Measurements from ENCODE around the gene KRT9.

Gene KRT9

DNA sequence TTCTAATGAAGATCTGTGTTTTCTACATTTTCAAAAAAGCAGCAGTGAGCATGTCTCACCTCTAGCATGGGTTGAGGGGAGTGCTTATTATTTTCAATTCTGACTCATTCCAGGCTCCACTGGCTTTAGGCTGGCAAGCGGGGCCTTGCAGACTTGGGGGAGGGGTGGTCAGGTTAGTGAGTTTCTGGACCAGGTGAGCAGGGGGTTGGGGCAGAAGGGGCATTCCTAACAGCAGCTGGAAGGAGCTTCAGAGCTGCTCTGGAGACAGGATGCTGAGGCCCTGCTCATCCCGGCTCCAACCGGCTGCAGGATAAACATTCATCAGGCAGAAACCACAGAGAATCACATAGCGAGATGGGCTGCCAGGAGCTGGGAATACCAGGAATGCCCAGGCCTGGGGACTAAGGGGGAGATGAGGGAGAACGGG lies 33.3 kb downstream of the KRT9 start:
- DNase-seq: no peak
- H3K4me1 ChIP-seq: peaks cover 36% of the 10 kb centered on the region
- no peaks in the 10 kb centered on the region for H3K27me3 ChIP-seq
- TF ChIP-seq, protein P1, sequence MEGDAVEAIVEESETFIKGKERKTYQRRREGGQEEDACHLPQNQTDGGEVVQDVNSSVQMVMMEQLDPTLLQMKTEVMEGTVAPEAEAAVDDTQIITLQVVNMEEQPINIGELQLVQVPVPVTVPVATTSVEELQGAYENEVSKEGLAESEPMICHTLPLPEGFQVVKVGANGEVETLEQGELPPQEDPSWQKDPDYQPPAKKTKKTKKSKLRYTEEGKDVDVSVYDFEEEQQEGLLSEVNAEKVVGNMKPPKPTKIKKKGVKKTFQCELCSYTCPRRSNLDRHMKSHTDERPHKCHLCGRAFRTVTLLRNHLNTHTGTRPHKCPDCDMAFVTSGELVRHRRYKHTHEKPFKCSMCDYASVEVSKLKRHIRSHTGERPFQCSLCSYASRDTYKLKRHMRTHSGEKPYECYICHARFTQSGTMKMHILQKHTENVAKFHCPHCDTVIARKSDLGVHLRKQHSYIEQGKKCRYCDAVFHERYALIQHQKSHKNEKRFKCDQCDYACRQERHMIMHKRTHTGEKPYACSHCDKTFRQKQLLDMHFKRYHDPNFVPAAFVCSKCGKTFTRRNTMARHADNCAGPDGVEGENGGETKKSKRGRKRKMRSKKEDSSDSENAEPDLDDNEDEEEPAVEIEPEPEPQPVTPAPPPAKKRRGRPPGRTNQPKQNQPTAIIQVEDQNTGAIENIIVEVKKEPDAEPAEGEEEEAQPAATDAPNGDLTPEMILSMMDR (IDR thresholded peaks at IDR 0.05; ENCODE audit: low read depth, low read length): no peak
- no peaks in the 10 kb centered on the region for H3K9me3 ChIP-seq
- no peaks in the 10 kb centered on the region for H3K36me3 ChIP-seq
- no peak overlapping the region for H3K4me3 ChIP-seq (ENCODE audit: low read depth, low read length)

DNA sequence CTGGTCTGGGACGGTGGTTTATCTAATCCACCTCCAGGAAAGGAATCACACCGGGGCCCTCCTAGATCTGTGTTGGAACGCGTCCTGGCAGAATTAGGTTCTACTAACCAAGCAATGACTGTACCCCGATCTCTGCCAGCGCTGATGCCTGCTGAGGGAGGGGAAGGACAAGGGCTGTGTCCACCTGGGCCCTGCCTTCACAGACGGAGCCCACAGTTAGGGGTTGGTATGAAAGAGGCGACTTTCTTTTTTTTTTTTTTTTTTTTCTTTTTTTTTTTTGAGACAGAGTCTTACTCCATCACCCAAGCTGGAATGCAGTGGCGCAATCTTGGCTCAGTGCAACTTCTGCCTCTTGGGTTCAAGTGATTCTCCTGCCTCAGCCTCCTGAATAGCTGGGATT lies 33.9 kb downstream of the KRT9 start:
- no peak for DNase-seq
- TF ChIP-seq, protein P1 (IDR thresholded peaks at IDR 0.05; ENCODE audit: low read depth, low read length): no peak
- no peaks in the 10 kb centered on the region for H3K9me3 ChIP-seq

DNA sequence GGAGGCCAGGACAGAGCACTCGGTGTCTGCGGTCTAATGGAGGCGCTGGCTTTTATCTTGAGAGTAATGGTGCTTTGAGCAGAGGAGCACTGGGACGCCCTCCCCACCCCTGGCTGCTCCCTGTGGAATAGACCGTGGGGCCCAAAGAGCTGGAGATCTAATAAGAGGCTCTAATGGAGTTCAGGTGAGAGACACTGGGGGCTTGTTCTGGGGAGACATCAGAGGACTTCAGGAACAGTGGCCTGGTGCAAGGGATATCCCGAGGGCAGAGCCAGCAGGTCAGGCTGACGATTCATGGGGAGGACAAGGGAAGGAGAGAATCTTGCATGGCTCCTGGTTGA lies 34.3 kb downstream of the KRT9 start:
- H3K4me1 ChIP-seq: peaks cover 36% of the 10 kb centered on the region
- no peaks in the 10 kb centered on the region for H3K36me3 ChIP-seq
- TF ChIP-seq, protein P1 (IDR thresholded peaks at IDR 0.05; ENCODE audit: low read depth, low read length): no peak

More for the DNA sequence above, 33.9 kb downstream of the KRT9 start:
- H3K4me3 ChIP-seq (ENCODE audit: low read depth, low read length): no peak overlapping the region
- H3K4me1 ChIP-seq: peaks cover 36% of the 10 kb centered on the region
- H3K27me3 ChIP-seq: no peaks in the 10 kb centered on the region
- no peaks in the 10 kb centered on the region for H3K36me3 ChIP-seq

DNA sequence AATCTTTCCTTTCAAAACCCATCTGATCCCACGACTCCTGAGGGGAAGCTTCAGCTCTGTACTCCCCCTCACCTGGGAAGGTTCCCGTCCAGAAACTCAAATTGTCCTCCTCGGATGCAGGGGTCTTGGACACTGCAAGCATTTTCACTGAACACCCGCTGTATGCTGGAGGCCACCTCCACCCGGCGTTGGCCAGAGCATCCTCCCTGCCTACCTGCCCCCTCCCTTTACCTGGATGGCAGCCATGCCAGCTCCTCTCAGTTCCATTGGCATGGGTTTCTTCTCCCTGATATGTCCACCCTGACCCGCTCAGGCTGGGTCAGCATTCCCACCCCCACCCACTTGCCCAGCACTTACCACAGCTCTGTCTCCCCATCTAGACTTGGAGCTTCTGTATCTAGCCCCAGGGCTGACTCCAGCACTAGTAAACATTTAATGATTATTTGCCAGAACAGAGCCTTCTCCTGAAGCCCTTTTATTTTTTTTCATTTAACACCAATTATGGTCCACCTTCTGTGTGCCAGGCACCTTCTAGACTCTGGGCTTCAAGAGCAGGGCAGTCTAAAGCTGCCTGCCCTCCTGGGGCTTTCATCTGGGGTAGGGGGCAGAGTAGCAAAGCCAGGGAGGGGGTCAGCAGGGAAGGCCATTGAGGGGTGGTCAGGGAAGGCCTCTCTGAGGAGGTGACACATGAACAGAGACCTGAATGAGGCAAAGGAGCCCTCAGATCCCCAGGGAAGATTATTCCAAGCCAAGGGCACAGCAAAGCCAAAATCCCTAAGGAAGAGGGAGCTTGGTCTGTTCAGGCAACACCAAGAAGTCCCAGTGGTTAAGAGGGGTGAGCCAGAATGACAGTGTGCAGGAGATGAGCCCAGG lies 34.9 kb downstream of the KRT9 start:
- TF ChIP-seq, protein P1 (IDR thresholded peaks at IDR 0.05; ENCODE audit: low read depth, low read length): no peak
- no peaks in the 10 kb centered on the region for H3K36me3 ChIP-seq
- no peaks in the 10 kb centered on the region for H3K27me3 ChIP-seq
- peaks cover 42% of the 10 kb centered on the region for H3K4me1 ChIP-seq
- no peak overlapping the region for H3K4me3 ChIP-seq (ENCODE audit: low read depth, low read length)
- H3K9me3 ChIP-seq: no peaks in the 10 kb centered on the region
- no peak for DNase-seq

More for the DNA sequence above, 34.3 kb downstream of the KRT9 start:
- Histone ChIP-seq H3K27me3 (no peaks in the 10 kb centered on the region), H3K4me3 (ENCODE audit: low read depth, low read length) (no peak overlapping the region), H3K9me3 (no peaks in the 10 kb centered on the region)
- no peak for DNase-seq

DNA sequence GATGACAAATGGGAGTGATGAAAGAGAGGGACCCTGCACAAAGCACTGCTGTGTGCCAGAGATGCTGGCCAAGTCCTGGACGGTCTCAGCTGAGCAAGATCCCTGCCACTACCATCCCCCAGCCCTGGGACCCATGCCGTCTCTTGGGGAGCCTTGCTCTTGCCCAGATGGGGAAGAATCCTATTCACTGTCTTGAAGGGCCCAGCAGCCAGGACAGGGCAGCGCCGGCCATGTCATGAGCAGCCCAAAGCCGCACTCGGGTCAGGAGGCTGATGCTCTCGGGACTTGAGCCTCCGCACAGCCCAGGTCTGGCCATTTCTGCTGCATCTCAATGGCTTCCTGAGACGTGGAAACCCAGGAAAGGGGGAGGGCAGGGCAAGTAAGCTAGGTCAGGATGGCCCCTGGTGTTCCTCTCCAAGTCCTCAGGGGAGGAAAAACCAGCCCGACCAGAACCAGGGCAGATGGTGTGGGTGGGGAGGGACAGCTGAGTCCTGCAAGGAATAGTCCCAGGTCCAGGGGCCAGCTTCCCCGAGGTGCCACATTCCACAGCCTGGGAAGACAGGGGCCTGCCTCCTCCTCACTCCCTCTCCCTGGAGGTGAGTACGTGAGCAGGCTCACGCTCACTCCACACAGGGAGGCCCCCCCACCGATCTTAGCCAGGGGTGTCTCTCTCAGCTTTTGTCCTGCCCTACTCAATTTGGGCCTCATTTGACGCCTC lies 35.9 kb downstream of the KRT9 start:
- TF ChIP-seq, protein P1 (IDR thresholded peaks at IDR 0.05; ENCODE audit: low read depth, low read length): no peak
- Histone ChIP-seq H3K9me3 (no peaks in the 10 kb centered on the region), H3K36me3 (no peaks in the 10 kb centered on the region), H3K4me1 (peaks cover 53% of the 10 kb centered on the region), H3K27me3 (no peaks in the 10 kb centered on the region), H3K4me3 (ENCODE audit: low read depth, low read length) (no peak overlapping the region)
- DNase-seq: no peak
